AG10803 (cell line): ENCODE measurements around the gene CNTN4.

ENCODE experiments used
- DNase-seq: peaks from one replicate; pipeline ENCODE4 v3.0.0; 2010; ENCODE audit warnings: low read depth
- H3K4me3 ChIP-seq: 2 replicates; pipeline ENCODE4 v1.5.1; 2011; ENCODE audit warnings: mild to moderate bottlenecking, low read length, control low read depth
- TF ChIP-seq, protein P1 (sequence below): conservative IDR thresholded peaks from 2 replicates; pipeline ENCODE4 v1.5.1; 2011; ENCODE audit warnings: mild to moderate bottlenecking, low read length, control low read depth, inconsistent platforms

CNTN4 gene

DNA sequence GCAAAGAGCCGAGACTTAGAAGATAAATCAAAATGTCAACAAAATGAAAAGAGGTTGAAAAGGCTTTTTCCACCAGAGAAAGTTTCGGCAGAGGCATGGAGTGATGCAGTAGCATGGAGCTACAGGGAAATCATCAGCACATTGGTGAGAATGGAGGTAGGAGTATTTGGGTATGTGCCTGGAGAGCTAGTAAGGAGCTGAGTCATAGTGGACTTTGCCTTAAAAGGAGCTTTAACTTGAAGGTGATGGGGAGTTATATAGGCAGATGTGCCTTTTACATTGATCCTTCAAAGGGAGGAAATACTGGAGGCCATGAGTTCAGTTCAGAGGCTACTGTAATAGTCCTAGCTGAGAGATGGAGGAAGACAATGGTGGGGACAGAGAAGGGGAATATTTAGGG lies 967.2 kb downstream of the CNTN4 start:
- TF ChIP-seq, protein P1, sequence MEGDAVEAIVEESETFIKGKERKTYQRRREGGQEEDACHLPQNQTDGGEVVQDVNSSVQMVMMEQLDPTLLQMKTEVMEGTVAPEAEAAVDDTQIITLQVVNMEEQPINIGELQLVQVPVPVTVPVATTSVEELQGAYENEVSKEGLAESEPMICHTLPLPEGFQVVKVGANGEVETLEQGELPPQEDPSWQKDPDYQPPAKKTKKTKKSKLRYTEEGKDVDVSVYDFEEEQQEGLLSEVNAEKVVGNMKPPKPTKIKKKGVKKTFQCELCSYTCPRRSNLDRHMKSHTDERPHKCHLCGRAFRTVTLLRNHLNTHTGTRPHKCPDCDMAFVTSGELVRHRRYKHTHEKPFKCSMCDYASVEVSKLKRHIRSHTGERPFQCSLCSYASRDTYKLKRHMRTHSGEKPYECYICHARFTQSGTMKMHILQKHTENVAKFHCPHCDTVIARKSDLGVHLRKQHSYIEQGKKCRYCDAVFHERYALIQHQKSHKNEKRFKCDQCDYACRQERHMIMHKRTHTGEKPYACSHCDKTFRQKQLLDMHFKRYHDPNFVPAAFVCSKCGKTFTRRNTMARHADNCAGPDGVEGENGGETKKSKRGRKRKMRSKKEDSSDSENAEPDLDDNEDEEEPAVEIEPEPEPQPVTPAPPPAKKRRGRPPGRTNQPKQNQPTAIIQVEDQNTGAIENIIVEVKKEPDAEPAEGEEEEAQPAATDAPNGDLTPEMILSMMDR = no peak
- DNase-seq = no peak
- no peak overlapping the region for H3K4me3 ChIP-seq

DNA sequence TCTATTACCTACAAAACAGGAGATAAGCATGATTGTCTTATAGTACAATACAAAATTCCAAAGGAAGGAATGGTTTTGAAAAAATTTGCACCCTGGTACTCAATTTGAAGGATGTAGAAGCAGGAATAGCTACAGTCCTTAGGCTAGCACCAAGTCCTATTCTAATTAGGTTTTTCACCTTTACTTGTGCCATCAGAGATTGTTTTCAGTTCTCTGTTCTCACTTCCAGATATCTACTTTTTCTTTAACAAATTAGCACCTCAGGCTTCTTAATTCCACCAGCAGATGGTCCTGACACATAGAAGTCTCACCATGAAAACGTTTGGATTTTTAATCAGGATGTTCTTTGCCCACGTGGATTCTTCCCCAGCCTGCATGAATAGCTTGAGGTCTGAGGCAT lies 967.7 kb downstream of the CNTN4 start:
- no peak overlapping the region for H3K4me3 ChIP-seq
- no peak for DNase-seq
- TF ChIP-seq, protein P1 = no peak

DNA sequence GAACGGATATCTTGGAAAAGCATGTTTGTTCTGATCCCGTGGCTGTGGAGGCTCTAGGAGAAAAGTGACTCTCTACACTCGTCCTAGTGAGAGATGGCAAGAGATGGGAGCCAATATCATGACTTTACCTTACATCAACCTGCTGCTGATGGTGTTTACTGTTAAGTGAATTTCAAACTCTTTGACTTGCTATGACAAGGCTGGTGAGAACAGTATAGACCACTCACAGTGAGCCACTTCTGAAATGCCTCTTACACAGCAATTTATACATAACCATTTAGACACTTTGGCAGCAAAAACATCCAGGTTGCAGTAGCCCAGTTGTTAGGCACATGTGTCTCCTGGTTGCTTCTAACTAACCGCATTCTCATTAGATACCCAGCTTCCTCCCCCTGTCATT lies 968.2 kb downstream of the CNTN4 start:
- H3K4me3 ChIP-seq = no peak overlapping the region
- TF ChIP-seq, protein P1 = no peak

GRCh38 chr3:3068358-3068881 lies 969.8 kb downstream of the CNTN4 start:
- no peak for DNase-seq

More for the DNA sequence above, 968.2 kb downstream of the CNTN4 start:
- DNase-seq = no peak

DNA sequence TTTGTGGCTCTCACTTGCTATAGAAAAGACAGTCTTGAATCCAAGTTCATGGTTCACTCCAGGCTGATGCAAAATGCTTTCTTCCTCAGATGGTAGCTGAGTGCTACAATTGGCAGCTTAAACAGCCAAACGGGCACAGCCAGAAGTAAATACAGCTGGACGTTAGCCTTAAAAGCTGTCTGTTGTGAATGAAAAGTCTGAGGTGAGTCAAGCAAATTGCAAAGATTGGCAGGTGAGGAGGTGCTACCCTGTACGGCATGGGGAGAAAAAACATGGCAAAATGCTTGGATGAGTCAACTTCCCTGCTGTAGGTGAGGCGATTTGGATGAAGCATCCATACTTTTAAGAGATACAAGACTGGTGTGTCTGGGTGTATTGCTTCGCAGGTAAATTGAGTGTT lies 971.1 kb downstream of the CNTN4 start:
- TF ChIP-seq, protein P1 = no peak
- no peak overlapping the region for H3K4me3 ChIP-seq
- DNase-seq = no peak

More at GRCh38 chr3:3068358-3068881, 969.8 kb downstream of the CNTN4 start:
- TF ChIP-seq, protein P1 = no peak
- no peak overlapping the region for H3K4me3 ChIP-seq

DNA sequence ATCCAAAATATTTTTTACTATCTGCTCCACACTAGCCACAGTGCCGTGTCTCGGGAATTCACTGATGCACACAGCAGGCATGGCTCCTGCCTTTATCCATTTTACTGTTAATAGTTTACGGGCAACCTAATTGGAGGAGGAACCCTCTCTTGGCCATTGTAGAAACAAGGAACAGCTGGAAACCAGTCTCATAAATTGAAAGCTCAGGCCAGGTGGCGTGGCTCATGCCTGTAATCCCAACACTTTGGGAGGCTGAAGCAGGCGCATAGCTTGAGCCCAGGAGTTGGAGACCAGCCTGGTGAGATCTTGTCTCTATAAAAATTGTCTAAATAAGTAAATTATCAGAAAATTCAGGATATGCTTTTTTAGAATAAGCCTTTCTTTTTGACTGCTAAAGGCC lies 972.5 kb downstream of the CNTN4 start:
- TF ChIP-seq, protein P1 = no peak
- no peak overlapping the region for H3K4me3 ChIP-seq
- no peak for DNase-seq

GRCh38 chr3:3074551-3075257 lies 976.0 kb downstream of the CNTN4 start:
- no peak for DNase-seq
- TF ChIP-seq, protein P1 = no peak
- H3K4me3 ChIP-seq = no peak overlapping the region
